Caki2 (cell line): ENCODE data around the gene PRIM2. TPM values are rescaled to one million over a fixed set of nuclear protein-coding genes. Genes with fewer than 3 reads are reported as not detected.
"Not testable (repeated sequence)": the region's sequence is repeated elsewhere in the genome, so short reads cannot be mapped to it uniquely, and the experiment has no call there.

ENCODE experiments used
- DNase-seq: peaks from one replicate; pipeline ENCODE4 v3.0.0-alpha.2; 2015; ENCODE audit warnings: low read depth
- in situ Hi-C: cut with HindIII; loops from 2 replicates; pipeline ENCODE4 v1.10.0; 2016; ENCODE audit warnings: low sequenced_read_pairs, low pct_unique_long_range_greater_than_20kb, mixed read lengths
- total RNA-seq: library from RNA; depleted of rRNA; stranded (reverse); fragments of >200 nt; shearing (Covaris generic); gene quantifications from 2 replicates; pipeline ENCODE4 v1.2.3, GENCODE V29; 2014; ENCODE audit warnings: low replicate concordance; rRNA removed

PRIM2 gene
- total RNA-seq, 1 experiment from 2014 or later, result 81.3 TPM

DNA sequence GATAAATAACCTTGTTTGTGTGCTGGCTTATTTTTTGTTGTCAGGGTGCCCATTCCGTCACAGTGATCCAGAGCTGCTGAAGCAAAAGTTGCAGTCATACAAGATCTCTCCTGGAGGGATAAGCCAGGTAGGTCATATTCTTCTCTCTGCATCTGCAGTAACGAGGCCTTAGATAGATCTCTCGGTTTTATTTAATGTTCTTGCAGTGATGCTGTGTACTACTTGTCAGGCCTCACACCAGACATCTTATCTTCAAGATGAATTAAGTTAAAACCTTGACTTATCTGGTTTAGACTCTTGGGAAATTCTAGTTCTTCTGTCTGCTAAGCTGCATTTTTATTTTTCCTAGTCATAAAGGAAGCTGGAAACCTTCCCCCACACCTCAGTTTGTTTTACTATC is 288.9 kb downstream of the PRIM2 start:
- in situ Hi-C loops, DNase-seq: not testable (repeated sequence)

DNA sequence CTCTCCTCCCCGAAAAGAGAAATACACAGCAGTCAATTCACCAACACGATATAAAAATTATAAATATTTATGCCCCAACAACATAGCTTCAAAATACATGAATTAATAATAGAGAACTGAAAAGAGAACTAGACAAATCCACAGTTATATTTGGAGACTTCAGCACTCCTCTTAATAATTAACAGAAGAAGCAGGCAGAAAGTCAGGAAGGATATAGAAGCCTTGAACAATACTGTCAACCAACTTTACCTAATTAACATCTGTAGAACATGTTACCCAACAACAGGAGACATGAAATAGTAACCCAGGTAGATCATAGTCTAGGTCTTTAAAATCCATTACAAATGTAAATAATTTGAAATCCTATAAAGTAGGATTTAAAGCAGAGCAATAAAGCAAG is 293.2 kb downstream of the PRIM2 start:
- in situ Hi-C loops, DNase-seq: not testable (repeated sequence)

DNA sequence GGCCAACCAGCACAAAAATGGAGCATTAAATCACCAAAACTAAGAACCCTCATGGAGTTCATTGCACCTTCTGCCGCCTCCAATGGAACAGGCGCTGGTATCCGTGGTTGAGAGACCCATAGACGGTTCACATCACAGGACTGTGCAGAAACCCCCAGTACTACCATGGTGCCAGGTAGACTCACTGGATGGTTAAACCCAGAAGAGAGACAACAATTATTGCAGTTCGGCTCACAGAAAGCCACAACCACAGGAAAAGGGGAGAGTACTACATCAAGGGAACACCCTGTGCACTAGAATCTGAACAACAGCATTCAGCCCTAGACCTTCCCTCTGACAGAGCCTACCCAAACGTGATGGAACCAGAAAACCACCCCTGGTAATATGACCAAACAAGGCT is 301.5 kb downstream of the PRIM2 start:
- DNase-seq, in situ Hi-C loops: not testable (repeated sequence)

DNA sequence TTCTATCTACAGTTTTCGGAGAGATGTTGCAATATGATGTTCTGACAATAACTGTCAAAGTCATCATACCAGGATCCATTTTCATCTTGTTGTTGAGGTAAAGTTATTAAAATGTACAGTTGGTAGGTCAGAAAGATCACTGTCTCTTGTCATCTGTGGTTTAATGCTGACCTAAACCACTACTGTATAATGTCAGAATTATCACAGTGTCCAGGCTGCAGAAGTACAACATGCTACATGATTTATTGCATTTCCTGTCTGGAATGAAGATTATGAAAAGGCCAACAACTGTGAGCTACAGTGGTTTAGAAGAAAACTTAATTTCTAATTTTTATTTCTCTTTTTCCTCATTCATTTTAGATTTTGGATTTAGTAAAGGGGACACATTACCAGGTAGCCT is 314.3 kb downstream of the PRIM2 start:
- DNase-seq, in situ Hi-C loops: not testable (repeated sequence)

DNA sequence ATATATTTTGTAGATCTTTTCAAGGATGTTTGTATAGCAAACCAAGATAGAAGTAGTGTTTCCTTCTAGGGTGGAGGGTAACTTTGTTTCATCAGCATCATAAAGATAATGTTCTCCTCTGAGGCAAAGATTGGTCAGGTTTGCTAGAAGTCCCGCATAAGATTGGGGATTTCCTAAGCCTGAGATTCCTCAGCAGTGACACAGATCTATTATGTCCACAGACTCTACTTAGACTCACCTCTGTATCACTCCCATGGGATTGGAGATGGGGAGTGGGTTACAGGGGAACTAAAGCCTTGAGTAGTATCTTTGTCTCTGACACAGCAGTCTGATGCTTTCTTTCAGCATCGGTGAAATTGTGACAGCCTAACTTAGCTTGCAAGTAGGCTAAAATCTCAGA is 341.1 kb downstream of the PRIM2 start:
- DNase-seq, in situ Hi-C loops: not testable (repeated sequence)

DNA sequence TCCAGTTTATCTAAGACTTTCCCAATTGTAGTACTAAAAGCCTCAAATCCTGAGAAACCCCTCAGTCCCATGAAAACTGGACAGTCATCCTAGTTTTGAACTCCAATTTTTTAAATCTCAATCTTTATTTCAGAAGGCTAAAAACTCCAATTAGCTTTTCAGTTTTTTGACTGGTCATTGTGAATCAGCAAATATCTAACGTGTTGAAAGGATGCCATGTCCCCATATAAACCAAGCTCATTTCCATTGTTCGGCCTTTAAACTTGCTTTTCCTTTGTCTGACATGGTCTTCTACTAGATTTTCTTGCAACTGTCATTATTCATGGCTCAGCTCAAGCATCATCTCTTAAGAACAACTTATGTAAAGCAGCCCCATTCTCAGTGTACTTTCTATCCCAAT is 342.4 kb downstream of the PRIM2 start:
- in situ Hi-C loops, DNase-seq: not testable (repeated sequence)

DNA sequence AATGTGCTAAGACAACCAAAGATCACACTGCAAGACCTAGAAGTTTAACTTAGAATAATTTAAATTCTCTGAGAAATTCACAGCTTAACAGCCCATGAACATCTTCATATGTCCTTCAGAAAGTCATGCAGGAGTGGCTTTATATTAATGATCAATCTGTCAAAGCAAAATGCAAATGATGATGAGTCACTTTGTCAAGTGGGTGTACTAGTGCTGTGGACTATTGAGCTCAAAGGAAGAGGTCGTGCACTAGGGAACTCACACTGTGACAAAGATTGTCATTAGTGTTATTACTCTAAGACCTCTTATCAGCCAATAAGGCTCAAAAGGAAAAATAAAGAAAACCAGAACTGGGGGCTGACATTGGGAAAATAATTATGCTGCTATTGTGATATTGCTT is 343.5 kb downstream of the PRIM2 start:
- in situ Hi-C loops, DNase-seq: not testable (repeated sequence)

DNA sequence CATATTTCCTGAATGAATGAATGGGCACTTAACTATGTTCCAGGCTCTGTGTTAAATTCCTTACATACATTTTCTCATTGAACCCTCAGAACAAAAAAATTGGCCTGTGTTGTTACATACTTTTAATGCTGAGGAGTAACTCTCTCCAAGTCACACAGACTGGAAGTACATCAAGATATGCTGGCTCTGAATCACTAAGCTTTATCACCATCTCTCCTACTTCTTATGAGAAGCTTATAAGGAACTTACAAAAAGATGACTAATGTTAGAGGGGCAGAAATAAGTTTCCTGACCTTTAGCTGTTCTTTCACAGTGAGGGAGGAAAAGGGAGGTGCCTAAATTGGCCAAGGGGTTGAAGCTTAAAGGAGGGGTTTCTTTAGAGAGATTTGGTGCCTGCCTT is 350.7 kb downstream of the PRIM2 start:
- DNase-seq, in situ Hi-C loops: not testable (repeated sequence)

DNA sequence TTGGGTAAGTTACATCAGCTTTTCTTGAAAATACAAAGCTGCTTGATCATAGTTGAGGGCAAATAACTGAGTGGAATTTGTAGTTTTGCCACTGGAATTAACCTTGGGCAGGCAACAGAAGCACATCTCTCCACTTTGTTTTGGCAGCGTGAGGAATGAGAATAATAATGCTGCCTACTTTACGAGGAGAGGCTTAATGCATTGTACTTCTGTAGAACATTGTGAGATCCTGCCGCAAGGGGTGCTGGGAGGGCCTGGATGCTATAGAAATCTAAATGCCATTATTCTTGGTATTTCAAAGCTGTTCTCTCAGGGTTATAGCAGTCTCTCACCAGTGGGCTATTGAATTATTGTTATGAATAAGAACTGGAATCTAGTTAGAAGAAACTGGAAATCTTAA is 353.8 kb downstream of the PRIM2 start:
- DNase-seq, in situ Hi-C loops: not testable (repeated sequence)

DNA sequence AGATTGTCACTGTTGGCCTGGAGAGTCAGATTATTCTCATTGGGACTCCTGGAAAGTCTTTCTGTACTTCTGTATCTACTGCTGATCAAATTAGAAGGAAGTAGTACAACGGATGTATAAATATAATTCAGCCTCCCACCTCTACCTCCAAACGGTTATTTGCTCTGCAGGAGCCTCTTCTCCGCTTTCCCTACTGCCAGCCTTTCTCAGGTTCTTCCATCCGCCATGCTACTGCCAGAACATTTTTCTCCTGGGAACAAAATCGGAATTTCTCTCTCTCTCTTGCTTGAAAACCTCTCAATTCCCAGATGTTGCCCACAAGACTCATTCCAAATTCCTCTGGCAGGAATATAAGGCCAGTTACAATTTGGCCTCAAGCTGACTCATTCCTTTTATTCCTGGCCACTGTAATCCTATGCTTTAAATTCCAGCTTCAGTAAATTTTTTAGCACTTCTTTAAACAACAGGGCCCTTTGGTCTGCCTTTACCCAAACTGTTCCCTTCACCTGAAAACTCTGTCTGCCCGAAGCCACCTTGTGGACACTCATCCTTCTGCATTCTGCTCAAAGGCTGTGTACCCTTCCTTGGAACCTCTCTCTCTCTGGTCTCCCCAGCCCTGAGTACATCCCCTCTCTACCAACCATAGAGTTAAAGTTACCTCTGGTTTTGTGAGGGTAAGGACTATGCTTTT is 354.7 kb downstream of the PRIM2 start:
- DNase-seq, in situ Hi-C loops: not testable (repeated sequence)

DNA sequence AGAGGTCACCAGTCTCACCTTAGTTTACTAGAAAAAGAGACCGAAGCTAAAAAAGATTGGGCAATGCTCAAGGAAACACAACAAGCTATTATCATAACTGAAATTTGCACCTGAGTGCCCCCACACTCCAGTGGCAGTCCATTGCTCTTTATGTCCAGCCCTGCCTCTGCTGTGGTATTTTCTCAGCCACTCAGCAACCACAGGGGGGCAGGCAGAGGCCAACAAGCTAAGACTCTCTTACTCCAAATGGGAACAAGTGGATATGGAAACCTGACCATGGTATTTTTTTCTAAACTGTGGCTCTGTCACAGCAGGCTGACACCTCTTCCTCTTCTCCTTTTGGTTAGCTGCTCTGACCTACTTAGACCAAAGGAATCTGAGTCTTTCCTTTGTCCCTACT is 355.9 kb downstream of the PRIM2 start:
- DNase-seq, in situ Hi-C loops: not testable (repeated sequence)

DNA sequence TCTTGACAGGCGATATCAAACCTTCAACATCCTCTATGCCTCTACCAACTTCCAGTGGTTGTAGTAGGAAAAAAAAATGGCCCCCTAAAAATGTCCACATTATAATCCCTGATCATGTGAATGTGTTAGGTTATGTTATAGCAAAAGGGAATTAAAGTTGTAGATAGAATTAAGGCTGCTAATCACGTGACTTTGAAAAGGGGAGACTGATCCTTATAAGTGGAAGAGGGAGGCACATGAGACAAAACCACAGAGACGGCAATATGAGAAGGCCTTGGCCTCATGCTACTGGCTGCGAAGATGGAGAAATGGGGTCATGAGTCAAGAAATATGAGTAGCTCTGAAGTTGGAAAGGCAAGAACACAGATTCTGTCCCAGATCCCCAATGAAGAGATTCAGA is 358.0 kb downstream of the PRIM2 start:
- DNase-seq, in situ Hi-C loops: not testable (repeated sequence)

DNA sequence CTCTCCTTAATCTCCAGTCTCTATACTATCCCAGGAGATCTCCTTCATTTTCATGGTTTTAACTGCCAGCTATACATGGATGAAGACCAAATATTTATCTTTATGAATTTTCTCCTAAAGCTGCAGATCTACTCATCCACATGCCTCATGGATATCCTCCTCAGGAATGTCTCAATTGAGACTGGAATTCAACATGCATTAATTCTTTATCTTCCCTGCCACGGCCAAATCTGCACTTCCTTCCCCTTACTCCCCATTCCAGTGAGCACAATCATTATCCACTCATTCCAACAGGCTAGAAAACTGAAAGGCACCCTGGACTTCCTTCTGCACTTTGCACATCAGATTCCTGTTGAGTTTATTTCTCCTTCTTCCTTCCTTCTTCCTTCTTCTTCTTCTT is 379.0 kb downstream of the PRIM2 start:
- in situ Hi-C loops, DNase-seq: not testable (repeated sequence)

Other genes starting within 250 kb of the PRIM2 start
- 21.4 and 25.3 TPM in 2 replicates for gene ZNF451, start 227.4 kb upstream of the PRIM2 start, total RNA-seq
- gene BAG2, start 145.3 kb upstream of the PRIM2 start, total RNA-seq, result 23.6 and 39.0 TPM in 2 replicates
- gene RAB23, start 95.3 kb upstream of the PRIM2 start, total RNA-seq, result 17.0 and 25.2 TPM in 2 replicates